Upper lobe of left lung (tissue), 6 donors: ENCODE data around the gene PEX7. TPM values are rescaled to one million over a fixed set of nuclear protein-coding genes. Genes with fewer than 3 reads are reported as not detected.

Experiments
- ATAC-seq, 2 donors: fragments of 200-7000 bp; cut with Tn5 transposase; one replicate each; pipeline ENCODE4 v1.9.1; 2022; ENCODE audit warnings: mild to moderate bottlenecking in 2 of 2, moderate library complexity in 2 of 2; ENCODE audit not compliant: low FRiP score in 2 of 2
- DNase-seq, 2 donors: peaks; one replicate each; pipeline ENCODE4 v3.0.0-alpha.2; 2019 to 2020
- H3K27ac ChIP-seq, 4 donors: fragments of 200-600 bp; sonication (generic); one replicate each; pipeline ENCODE4 v1.5.1; 2016 to 2019
- H3K27me3 ChIP-seq, 4 donors: fragments of 200-600 bp; sonication (generic); one replicate each; pipeline ENCODE4 v1.5.1; 2017 to 2019
- H3K36me3 ChIP-seq, 4 donors: fragments of 200-600 bp; sonication (generic); one replicate each; pipeline ENCODE4 v1.5.1; 2016 to 2019
- H3K4me1 ChIP-seq, 4 donors: fragments of 200-600 bp; sonication (generic); one replicate each; pipeline ENCODE4 v1.5.1; 2018 to 2019
- H3K4me3 ChIP-seq, 4 donors: fragments of 200-600 bp; sonication (generic); one replicate each; pipeline ENCODE4 v1.5.1; 2017 to 2019; ENCODE audit warnings: mild to moderate bottlenecking in 2 of 4, moderate library complexity in 1 of 4
- H3K9me3 ChIP-seq, 4 donors: fragments of 200-600 bp; sonication (generic); one replicate each; pipeline ENCODE4 v1.5.1; 2018 to 2019
- CTCF ChIP-seq, 6 experiments: fragments of 450-650 bp in 4 of 6; fragments of 200-600 bp in 2 of 6; sonication (generic) in 2 of 6; IDR thresholded peaks; one replicate each; pipeline ENCODE4 v1.5.1; 2016 to 2019; ENCODE audit warnings: antibody characterized with exemption in 6 of 6
- EP300 ChIP-seq, 4 donors: sonication (generic); formaldehyde crosslinking; IDR thresholded peaks; one replicate each; pipeline ENCODE4 v1.5.1; 2017; ENCODE audit warnings: antibody characterized with exemption in 4 of 4, control low read depth in 2 of 4
- POLR2A ChIP-seq, 4 donors: fragments of 450-650 bp; IDR thresholded peaks; one replicate each; pipeline ENCODE4 v1.5.1; 2016 to 2017; ENCODE audit warnings: antibody characterized with exemption in 4 of 4, mild to moderate bottlenecking in 2 of 4
- POLR2AphosphoS5 ChIP-seq, 2 donors: sonication (generic); formaldehyde crosslinking; IDR thresholded peaks; one replicate each; pipeline ENCODE4 v1.5.1; 2017; ENCODE audit warnings: antibody characterized with exemption in 2 of 2
- WGBS, 2 donors: methylation state at CpG; one replicate each; pipeline ENCODE4 v1.1.5; 2017 to 2018; 5-methylcytosine and 5-hydroxymethylcytosine counted together
- total RNA-seq, 6 donors: library from RNA; depleted of rRNA in 4 of 6; stranded (reverse); fragments of >200 nt in 4 of 6; gene quantifications; one replicate each; pipeline versions ENCODE4 v1.1.0 to v1.2.1, GENCODE V29; 2016 to 2021
- donor health status: DM: no; HTN: no; CAD: no; lungs with moderate emphysema.
- donor health status: DM: no; HTN: yes; CAD: no; lungs with severe emphysema.

PEX7 gene
- total RNA-seq, 6 donors from 2014 or later = 6.7 to 11.7 (median 9.7) TPM

DNA sequence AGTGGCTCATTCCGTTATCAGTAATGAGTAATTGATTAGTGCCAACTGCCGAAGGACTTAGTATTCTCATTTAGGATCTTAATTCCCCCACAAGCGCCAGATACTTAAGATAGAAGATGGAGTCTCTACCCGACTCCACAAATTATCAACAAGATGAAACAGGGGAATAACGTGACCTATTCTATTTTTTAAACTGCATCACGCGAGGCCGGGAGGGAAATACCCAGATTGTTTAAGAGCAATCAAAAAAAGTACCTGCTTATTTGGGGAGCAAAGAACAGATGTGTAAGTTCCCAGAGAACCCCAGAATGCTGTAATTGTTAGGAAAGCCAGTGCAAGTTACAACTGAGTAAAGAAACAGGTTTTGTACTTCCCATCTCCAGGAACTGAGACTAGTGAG is 29.0 kb upstream of the PEX7 start:
- no peak for ATAC-seq
- Histone ChIP-seq H3K9me3 (no peaks in the 10 kb centered on the region), H3K27me3 (no peaks in the 10 kb centered on the region), H3K36me3 (no peaks in the 10 kb centered on the region), H3K4me1 (peaks cover 20 to 31% (median 24%) of the 10 kb centered on the region in 4 donors), H3K27ac (peak overlapping the region; percentile 97 to 99 (median 98)), H3K4me3 (peak overlapping the region in 3 of 4 donors; percentile 80 to 93 (median 90))
- WGBS, 2 donors = 40 to 41% methylated on average over 8 of the region's 8 CpGs
- TF ChIP-seq POLR2A (IDR thresholded peaks at IDR 0.05) = no peak
- no peak for TF ChIP-seq CTCF (IDR thresholded peaks at IDR 0.05)
- TF ChIP-seq POLR2AphosphoS5 (IDR thresholded peaks at IDR 0.05) = no peak
- TF ChIP-seq EP300 (IDR thresholded peaks at IDR 0.05) = no peak
- no peak for DNase-seq

GRCh38 chr6:136795386-136795785 is 27.0 kb upstream of the PEX7 start:
- ATAC-seq (no peak), DNase-seq (no peak)
- Histone ChIP-seq H3K9me3 (no peaks in the 10 kb centered on the region), H3K36me3 (no peaks in the 10 kb centered on the region), H3K27me3 (no peaks in the 10 kb centered on the region), H3K4me3 (no peak overlapping the region), H3K27ac (no peak overlapping the region), H3K4me1 (peaks cover 7 to 12% (median 9%) of the 10 kb centered on the region in 4 donors)
- 89 to 96% methylated on average over 2 of the region's 2 CpGs for WGBS, 2 donors
- TF ChIP-seq CTCF (IDR thresholded peaks at IDR 0.05) (no peak), POLR2A (IDR thresholded peaks at IDR 0.05) (no peak), EP300 (IDR thresholded peaks at IDR 0.05) (no peak), POLR2AphosphoS5 (IDR thresholded peaks at IDR 0.05) (no peak)

DNA sequence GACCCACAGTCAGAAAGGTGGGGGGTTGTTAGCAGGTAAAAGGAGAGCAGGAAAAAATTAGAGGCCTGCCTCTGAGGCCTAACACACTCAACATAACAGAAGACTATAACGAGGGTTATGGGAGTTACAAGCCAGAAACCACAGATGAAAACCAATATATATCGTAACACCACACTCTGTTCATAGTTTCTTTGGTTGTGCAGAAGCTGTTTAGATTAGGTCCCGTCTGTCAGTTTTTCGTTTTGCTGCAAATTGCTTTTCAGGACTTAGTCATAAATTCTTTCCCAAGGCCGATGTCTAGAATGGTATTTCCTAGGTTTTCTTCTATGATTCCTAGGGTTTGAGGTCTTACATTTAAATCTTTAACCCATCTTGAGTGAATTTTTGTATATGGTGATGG is 26.4 kb upstream of the PEX7 start:
- H3K4me3 ChIP-seq = no peak overlapping the region
- no peaks in the 10 kb centered on the region for H3K27me3 ChIP-seq
- no peak for DNase-seq
- no peak for TF ChIP-seq POLR2AphosphoS5 (IDR thresholded peaks at IDR 0.05)
- TF ChIP-seq EP300 (IDR thresholded peaks at IDR 0.05) = no peak
- TF ChIP-seq POLR2A (IDR thresholded peaks at IDR 0.05) = no peak
- no peak for TF ChIP-seq CTCF (IDR thresholded peaks at IDR 0.05)
- WGBS, 2 donors = 89 to 94% methylated on average over 5 of the region's 5 CpGs
- H3K27ac ChIP-seq = no peak overlapping the region
- no peak for ATAC-seq
- no peaks in the 10 kb centered on the region for H3K36me3 ChIP-seq
- no peaks in the 10 kb centered on the region for H3K9me3 ChIP-seq
- H3K4me1 ChIP-seq = peaks cover 4 to 8% (median 6%) of the 10 kb centered on the region in 4 donors

GRCh38 chr6:136798044-136798443 is 24.3 kb upstream of the PEX7 start:
- Histone ChIP-seq H3K27ac (no peak overlapping the region), H3K36me3 (no peaks in the 10 kb centered on the region), H3K4me3 (no peak overlapping the region), H3K27me3 (no peaks in the 10 kb centered on the region), H3K4me1 (peaks cover 3 to 7% (median 6%) of the 10 kb centered on the region in 4 donors), H3K9me3 (no peaks in the 10 kb centered on the region)
- TF ChIP-seq CTCF (IDR thresholded peaks at IDR 0.05) = no peak
- TF ChIP-seq EP300 (IDR thresholded peaks at IDR 0.05) = no peak
- no peak for TF ChIP-seq POLR2A (IDR thresholded peaks at IDR 0.05)
- no peak for TF ChIP-seq POLR2AphosphoS5 (IDR thresholded peaks at IDR 0.05)
- no peak for DNase-seq
- ATAC-seq = no peak
- WGBS, 2 donors = 97 to 100% methylated on average over 1 of the region's 1 CpG

DNA sequence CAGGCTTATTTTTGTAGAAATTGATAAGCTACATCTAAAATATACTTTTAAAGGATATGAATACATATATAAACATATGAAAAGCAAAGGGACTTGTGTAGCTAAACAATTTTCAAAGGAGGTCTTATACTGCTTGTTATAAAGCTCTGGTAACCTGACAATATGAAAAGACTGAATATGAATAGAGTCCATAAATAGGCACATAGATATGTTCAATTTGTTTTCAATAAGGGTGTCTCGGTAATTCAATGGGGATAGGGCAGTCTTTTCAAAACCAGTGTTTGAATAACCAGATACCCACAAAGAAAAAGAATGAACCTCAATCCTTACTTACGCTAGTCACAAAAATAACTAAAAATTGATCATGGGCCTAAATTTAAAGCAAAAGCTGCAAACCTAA is 20.8 kb upstream of the PEX7 start:
- 94 to 98% methylated on average over 2 of the region's 2 CpGs for WGBS, 2 donors
- Histone ChIP-seq H3K27ac (no peak overlapping the region), H3K36me3 (no peaks in the 10 kb centered on the region), H3K4me1 (no peaks in the 10 kb centered on the region), H3K9me3 (no peaks in the 10 kb centered on the region), H3K27me3 (no peaks in the 10 kb centered on the region), H3K4me3 (no peak overlapping the region)
- TF ChIP-seq EP300 (IDR thresholded peaks at IDR 0.05) = no peak
- no peak for TF ChIP-seq POLR2A (IDR thresholded peaks at IDR 0.05)
- TF ChIP-seq CTCF (IDR thresholded peaks at IDR 0.05) = no peak
- no peak for TF ChIP-seq POLR2AphosphoS5 (IDR thresholded peaks at IDR 0.05)
- DNase-seq (no peak), ATAC-seq (no peak)
